ENCODE data around the gene ESRRA. TPM values are rescaled to one million over a fixed set of nuclear protein-coding genes. Genes with fewer than 3 reads are reported as not detected.

The ESRRA gene
- total and polyA plus RNA-seq, 10 of the 15 experiments (the other 5 are each of a cell fraction or from before 2014, with no cell fraction given) = 0.32 to 48.9 (median 12.6) TPM

DNA sequence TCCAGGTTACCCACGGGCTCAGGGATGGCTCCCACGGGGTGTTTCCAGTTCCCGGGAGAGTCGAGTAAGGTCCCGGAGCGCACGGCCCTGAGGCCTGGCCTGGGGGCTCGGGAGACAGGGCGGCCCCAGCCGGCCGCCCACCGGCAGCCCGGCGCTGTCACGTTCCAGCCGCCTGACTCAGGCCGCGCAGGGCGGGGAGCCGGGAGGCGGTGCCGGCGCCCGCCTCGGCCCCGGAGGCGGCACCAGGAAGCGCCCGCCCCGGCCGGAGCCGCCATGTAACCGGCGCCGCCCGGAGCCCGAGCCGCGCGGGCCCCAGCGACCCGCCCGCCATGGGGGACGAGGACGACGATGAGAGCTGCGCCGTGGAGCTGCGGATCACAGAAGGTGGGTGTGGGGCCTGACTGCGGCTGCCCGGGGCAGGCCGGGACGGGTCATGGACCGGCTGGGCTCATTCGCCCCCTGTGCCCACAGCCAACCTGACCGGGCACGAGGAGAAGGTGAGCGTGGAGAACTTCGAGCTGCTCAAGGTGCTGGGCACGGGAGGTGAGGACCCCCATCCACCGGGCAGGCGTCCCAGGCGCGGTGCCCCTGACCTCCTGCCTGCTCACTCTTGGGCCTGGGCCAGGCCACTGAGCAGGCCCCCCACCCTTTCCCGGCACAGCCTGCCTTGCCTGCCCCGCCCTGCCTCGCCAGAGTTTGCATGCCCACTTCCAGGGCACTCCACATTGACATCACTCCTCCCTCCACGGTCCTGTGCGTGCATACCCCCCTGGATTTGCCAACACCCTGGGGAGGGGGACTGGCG is 53.8 kb downstream of the ESRRA start, which contains the start of gene RPS6KA4 (continued):
- TF ChIP-seq CBX3 (IDR thresholded peaks at IDR 0.05; ENCODE audit: borderline replicate concordance, low read depth) = no peak
- no peak for TF ChIP-seq ZZZ3 (IDR thresholded peaks at IDR 0.05; ENCODE audit: control insufficient read depth, insufficient read length, low read depth)
- TF ChIP-seq GATAD2B (conservative IDR thresholded peaks at IDR 0.05; ENCODE audit: low read depth) = peak; percentile 82
- no peak for TF ChIP-seq WRNIP1 (IDR thresholded peaks at IDR 0.05; ENCODE audit: borderline replicate concordance, low read depth, low read length)
- TF ChIP-seq, protein P1, sequence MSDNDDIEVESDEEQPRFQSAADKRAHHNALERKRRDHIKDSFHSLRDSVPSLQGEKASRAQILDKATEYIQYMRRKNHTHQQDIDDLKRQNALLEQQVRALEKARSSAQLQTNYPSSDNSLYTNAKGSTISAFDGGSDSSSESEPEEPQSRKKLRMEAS (IDR thresholded peaks at IDR 0.05; ENCODE audit: low read depth, low read length) = peak; percentile 40; the same call in 1 of the 2 replicates

DNA sequence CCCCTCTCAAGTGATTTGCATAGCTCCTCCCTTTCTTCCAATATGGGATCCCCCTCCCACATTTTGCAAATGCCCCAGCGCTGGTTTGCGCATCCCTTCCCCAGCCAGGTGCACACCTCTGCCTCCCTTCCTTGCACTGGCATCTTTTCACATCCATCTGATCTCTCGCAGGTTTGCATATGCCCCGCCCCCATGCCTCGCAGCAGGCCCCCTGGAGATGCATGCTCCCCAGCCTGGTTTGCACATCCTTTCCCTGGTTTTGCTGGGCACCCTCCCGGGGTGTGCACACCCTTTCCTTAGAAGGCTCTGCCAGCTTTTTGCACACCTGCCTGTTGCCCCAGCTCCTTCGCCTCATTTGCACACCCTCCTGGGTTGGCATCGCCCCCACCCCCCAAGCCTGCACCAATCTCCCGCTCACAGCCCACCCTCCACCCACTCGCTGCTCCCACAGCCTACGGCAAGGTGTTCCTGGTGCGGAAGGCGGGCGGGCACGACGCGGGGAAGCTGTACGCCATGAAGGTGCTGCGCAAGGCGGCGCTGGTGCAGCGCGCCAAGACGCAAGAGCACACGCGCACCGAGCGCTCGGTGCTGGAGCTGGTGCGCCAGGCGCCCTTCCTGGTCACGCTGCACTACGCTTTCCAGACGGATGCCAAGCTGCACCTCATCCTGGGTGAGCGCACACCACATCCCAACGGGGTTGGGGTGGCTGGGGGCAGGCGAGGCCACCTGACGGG is 54.6 kb downstream of the ESRRA start:
- DNase-seq (ENCODE audit: low read depth, low spot score) (no peak), ATAC-seq (peak; percentile 70)
- WGBS (ENCODE audit: insufficient coverage, insufficient replicate concordance, low lambda C conversion rate, missing lambda C conversion rate) = 26% methylated on average over 36 of the region's 38 CpGs
- TF ChIP-seq ZBED1 (IDR thresholded peaks at IDR 0.05; ENCODE audit: borderline replicate concordance) (no peak), TAF1 (IDR thresholded peaks at IDR 0.05; ENCODE audit: borderline replicate concordance, low read depth, low read length) (no peak), CBFB (IDR thresholded peaks at IDR 0.05; ENCODE audit: low read depth) (no peak), SIN3A (IDR thresholded peaks at IDR 0.05; ENCODE audit: low read depth, low read length) (no peak), ZSCAN29 (IDR thresholded peaks at IDR 0.05) (no peak), MTA2 (IDR thresholded peaks at IDR 0.05; ENCODE audit: low read depth) (0 out of 2 replicates have a peak, but pooled peaks have one; percentile 13), BHLHE40 (IDR thresholded peaks at IDR 0.05; ENCODE audit: borderline replicate concordance in 1 of 2, low read depth in 2 of 2, low read length in 1 of 2) (peak in 1 of 2 experiments; percentile 37; a peak in 2 of 4 replicates), NFYA (IDR thresholded peaks at IDR 0.05; ENCODE audit: borderline replicate concordance, low read depth, low read length) (no peak), SMC3 (IDR thresholded peaks at IDR 0.05; ENCODE audit: borderline replicate concordance, low read length) (0 out of 2 replicates have a peak, but pooled peaks have one; percentile 8), MXI1 (IDR thresholded peaks at IDR 0.05; ENCODE audit: low read depth, low read length) (peak; percentile 36; the same call in 1 of the 2 replicates), YY1 (IDR thresholded peaks at IDR 0.05; ENCODE audit: low read depth, low read length) (0 out of 2 replicates have a peak, but pooled peaks have one; percentile 32)
- TF ChIP-seq, protein P2, sequence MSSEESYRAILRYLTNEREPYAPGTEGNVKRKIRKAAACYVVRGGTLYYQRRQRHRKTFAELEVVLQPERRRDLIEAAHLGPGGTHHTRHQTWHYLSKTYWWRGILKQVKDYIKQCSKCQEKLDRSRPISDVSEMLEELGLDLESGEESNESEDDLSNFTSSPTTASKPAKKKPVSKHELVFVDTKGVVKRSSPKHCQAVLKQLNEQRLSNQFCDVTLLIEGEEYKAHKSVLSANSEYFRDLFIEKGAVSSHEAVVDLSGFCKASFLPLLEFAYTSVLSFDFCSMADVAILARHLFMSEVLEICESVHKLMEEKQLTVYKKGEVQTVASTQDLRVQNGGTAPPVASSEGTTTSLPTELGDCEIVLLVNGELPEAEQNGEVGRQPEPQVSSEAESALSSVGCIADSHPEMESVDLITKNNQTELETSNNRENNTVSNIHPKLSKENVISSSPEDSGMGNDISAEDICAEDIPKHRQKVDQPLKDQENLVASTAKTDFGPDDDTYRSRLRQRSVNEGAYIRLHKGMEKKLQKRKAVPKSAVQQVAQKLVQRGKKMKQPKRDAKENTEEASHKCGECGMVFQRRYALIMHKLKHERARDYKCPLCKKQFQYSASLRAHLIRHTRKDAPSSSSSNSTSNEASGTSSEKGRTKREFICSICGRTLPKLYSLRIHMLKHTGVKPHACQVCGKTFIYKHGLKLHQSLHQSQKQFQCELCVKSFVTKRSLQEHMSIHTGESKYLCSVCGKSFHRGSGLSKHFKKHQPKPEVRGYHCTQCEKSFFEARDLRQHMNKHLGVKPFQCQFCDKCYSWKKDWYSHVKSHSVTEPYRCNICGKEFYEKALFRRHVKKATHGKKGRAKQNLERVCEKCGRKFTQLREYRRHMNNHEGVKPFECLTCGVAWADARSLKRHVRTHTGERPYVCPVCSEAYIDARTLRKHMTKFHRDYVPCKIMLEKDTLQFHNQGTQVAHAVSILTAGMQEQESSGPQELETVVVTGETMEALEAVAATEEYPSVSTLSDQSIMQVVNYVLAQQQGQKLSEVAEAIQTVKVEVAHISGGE (CRISPR knock-in tag; IDR thresholded peaks at IDR 0.05) = no peak

More for the DNA sequence above, 54.6 kb downstream of the ESRRA start:
- Histone ChIP-seq H3K4me1 (ENCODE audit: control insufficient read depth, insufficient read depth, low read length) (peaks cover 36% of the 10 kb centered on the region), H3K79me2 (ENCODE audit: control insufficient read depth, insufficient read depth, low read length) (peaks cover 21% of the 10 kb centered on the region), H3K4me3 (peak overlapping the region; percentile 69), H4K20me1 (ENCODE audit: control insufficient read depth, insufficient read depth) (no peaks in the 10 kb centered on the region), H3K9me3 (replicated peaks; ENCODE audit: control insufficient read depth, insufficient read depth, low read length) (no peaks in the 10 kb centered on the region; the same call in 2 of the 3 replicates), H3K27me3 (replicated peaks in 1 of 2; ENCODE audit: control insufficient read depth in 2 of 2, insufficient read depth in 2 of 2, low read length in 1 of 2) (no peaks in the 10 kb centered on the region), H3K27ac (ENCODE audit: control insufficient read depth, insufficient read depth) (peak overlapping the region; percentile 65; the same call in 1 of the 2 replicates), H3K4me2 (ENCODE audit: control insufficient read depth, insufficient read depth) (peak overlapping the region; percentile 96), H3K36me3 (ENCODE audit: control insufficient read depth in 2 of 2, insufficient read depth in 2 of 2, low read length in 1 of 2) (peaks cover 3 to 8% of the 10 kb centered on the region in 2 experiments; a peak in 2 of 4 replicates), H3K9ac (ENCODE audit: control insufficient read depth, insufficient read depth, low read length) (peak overlapping the region; percentile 82), H2AFZ (ENCODE audit: control insufficient read depth, low read depth, low read length) (peak overlapping the region; percentile 85)
- ChIA-PET RAD21 (ENCODE audit: unreplicated experiment) (interaction anchor here (0.6 to 9.7 kb wide), 8 partner anchors 14 to 1685 kb away, joined by 3 to 176 read pairs (median 4); partner anchors contain the start of genes PRDX5 and TRMT112), CTCF (interaction anchor here (1.0 to 3.4 kb wide), 15 partner anchors 19 to 329 kb away, joined by 3 to 31 read pairs (median 4); partner anchors contain the start of genes CCDC88B, PRDX5 and TRMT112), SMC1A (ENCODE audit: uncharacterized antibody, unreplicated experiment) (interaction anchor here (1.1 to 2.3 kb wide), 7 partner anchors 16 to 293 kb away, joined by 3 to 13 read pairs (median 4); partner anchors contain the start of genes PRDX5 and TRMT112), POLR2A (interaction anchor here (0.6 to 2.5 kb wide), 8 partner anchors 11 to 885 kb away, joined by 3 to 14 read pairs (median 3); partner anchors contain the start of genes PRDX5, STIP1 and TRMT112)
- intact Hi-C loops (cut with micrococcal nuclease; ENCODE audit: unreplicated experiment) = loop anchor here (5.0 kb wide), 2 partner anchors 43 to 87 kb away; partner anchors contain the start of genes PRDX5 and TRMT112
- no TSS peak for BruUV-seq (replicated peaks)
- in situ Hi-C loops (cut with MboI) = no loop called here
- no peak for FAIRE-seq
